ENCODE results near the gene AOC1.
"Not testable (repeated sequence)": the region's sequence is repeated elsewhere in the genome, so short reads cannot be mapped to it uniquely, and the experiment has no call there.

AOC1 gene

DNA sequence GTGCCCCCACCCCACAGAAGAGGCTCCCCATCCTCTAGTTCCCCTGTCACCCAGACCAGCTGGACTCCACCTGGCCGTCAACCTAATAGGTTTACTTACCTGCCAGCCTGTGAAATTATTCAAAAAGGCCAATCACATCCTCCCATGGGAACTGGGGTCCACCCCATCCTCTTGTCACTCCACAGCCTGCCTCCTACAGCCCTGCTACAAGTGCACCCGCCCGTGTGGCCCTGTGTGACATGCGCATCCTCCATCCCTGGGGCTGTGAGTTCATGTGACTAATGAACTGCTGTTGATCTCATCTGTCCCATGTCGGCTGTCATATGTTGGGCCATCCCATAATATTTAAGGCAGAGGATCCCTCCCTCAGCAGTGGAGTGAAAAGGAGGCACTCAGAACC, 39.4 kb downstream of the AOC1 start:
- DNase-seq (ENCODE audit: low spot score) (no peak), FAIRE-seq (no peak)

DNA sequence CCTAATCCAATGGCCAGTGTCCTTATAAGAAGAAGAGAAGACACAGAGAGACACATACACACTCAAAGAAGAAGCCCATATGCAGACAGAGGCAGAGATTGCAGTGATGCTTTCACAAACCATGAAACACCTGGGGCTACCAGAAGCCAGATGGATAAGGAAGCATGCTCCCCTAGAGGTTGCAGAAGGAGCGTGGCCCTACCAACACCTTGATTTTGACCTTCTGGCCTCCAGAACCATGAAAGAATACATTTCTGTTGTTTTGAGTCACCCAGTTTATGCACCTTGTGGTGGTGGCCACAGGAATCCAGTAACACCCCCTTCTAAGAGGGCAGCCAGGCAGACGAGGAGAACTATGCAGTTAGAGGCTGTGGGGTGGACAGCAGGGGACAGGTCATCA, 43.5 kb downstream of the AOC1 start:
- DNase-seq (ENCODE audit: low spot score) (no peak), FAIRE-seq (no peak)

DNA sequence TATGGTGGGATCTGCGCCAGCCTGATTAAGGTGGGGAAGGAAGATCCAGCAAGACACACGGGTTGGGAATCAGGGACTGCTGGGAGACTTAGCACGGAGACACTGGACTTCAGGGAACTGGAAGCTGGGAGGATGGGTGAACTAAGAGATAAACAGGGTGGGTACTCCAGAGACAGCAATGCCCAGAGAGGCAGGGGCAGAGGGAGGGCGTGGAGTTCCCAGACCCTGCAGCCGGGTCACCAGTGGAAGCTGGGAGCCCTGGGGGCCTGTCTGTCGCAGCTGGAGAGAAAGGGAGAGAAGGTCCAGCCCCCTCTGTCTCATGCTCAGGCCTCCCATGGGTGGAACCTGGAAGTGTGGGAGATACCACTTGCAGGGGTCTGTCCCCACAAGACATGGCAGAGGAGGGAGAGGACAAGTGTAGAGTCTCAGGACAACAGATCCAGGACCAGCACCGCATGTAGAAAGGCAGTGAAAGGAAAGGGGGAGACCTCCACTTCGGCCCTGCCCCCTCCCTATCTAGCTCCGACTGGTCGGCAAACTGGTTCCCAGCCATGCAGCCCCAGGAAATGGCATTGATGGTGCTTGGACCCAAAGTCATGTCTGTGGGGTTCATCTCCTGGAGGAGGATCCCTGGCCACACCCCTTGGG, 44.4 kb downstream of the AOC1 start:
- DNase-seq (ENCODE audit: low spot score) (no peak), FAIRE-seq (no peak)

DNA sequence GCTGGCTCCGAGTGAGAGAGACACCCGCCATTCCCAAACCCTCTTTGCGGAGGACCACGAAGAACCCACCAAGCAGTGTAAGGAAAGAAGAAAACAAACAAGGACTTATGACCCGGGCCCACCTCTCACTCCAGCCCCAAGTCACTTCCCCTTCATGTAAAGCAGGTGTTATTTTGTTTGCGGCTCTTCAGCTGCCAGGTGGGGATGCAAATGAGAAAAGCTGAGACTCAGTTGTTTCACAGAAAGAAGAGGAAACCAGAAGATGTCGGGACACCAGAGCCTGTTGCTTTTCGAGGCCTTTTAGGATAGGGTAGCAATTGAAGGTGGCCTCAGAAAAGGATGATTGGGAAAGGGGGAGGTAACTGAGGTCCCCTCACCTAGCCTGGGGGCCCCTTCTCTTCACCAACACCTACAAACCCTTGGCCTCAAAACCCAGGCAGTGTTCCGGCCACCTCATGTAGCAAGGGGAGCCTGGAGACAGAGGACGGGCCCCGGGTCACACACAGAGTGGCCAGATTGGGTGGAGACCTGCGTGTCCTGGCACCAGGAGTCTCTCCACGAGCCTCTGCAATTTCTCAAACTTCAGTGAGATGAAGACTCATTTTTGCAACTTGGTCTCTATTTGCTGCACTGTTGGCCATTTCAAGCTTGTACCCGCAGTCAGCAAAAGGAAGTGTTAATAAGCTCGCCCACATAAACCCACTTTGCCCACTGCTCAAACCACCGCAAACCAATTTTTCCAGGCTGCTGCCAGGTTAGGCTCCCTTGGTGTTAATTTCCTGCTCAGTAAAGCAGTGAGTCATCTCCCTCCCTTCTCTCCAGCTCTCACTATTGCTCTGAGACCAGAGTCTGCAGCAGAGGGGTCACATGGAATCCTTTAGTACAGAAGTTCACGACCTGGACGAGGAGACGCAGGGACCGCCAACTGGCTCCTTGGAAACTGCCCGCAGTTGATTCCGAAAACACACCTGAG, 45.5 kb downstream of the AOC1 start:
- FAIRE-seq: no peak

DNA sequence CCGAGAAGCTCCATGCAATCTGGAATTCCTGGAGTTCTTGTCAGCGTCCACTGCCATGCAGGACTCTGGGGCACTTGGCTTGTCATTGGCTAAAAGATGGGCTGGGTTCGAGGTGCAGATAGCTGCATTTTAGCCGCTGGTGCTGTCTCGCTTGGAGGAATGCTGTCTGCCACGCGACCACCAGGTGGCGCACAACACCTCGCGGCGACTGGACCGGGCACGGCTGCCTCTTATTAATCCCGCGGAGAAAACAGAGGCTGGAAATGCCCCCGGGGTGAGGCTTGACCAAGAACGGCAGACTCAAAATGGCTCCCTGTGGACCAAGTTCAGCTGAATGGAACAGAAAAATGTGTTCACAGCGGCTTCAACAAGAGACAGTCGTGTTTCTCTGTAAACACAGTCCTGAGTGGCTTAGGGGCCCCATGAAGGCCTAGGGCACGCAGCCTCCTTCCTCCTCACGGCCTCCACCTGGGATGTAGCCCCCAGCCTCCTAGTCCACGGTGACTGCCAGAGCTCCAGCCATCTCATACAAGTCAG, 46.2 kb downstream of the AOC1 start:
- DNase-seq (ENCODE audit: low spot score) (peak; percentile 28), FAIRE-seq (no peak)

More for the DNA sequence above, 45.5 kb downstream of the AOC1 start:
- no peak for DNase-seq (ENCODE audit: low spot score)

DNA sequence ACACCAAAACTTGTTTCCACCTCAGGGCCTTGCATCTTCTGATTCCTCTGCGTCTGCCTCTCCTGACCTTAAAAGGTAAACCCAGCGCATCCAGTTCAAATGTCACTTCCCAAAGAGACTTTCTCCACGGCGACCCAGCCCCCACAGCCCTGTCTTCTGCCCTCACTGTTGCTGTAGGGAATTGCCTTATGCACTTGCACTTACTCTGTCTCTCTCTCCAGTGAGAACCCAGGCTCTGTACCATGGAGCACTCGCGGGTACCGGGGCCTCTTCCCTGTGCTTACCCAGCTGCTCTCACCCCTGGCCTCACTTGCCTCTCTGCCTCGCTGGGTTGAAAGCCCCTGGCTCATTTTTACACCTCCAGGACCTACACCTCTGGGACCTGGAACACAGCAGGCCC, 48.4 kb downstream of the AOC1 start:
- DNase-seq (ENCODE audit: low spot score) (no peak), FAIRE-seq (no peak)

DNA sequence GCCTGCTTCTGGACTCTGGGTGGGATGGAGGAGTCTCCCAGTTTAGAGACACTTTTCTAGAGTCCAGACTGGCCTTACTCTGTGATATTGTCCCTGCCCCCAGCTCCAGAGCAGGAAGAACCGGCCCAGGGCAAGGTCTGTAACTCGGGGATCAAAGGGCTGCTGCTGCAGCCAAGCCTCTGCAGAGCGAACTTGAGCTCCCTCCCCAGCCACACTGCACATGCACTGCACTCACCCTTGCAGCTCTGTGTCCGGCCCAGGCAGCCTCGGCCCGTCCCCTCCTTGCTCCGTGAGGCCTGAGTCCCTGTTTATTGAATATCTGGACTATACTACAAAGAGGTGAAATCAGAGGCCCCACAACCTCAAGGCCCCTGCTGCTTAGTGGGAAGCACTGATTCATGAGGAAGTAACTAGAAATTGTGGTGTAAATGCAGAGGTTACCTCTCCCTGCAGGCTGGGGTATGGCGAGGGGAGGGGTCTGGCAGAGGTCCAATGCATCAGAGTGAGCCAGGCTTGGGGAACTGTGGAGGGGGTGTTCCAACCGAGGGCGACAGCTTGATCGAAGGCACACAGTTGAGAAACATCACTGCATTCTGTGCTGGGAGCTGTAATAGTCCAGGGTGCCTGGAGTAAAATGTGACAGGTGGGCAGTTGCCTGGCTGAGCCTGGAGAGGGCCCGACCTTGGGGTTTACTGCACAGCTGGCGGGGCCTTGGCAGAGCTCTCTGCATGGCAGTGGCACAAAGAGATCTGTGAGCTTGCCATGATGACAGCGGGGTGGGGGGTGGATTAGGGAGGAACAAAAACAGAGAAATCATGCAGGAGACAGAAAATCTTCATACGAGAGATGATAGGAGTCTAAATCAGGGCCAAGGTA, 49.1 kb downstream of the AOC1 start:
- no peak for DNase-seq (ENCODE audit: low spot score)
- FAIRE-seq: no peak

DNA sequence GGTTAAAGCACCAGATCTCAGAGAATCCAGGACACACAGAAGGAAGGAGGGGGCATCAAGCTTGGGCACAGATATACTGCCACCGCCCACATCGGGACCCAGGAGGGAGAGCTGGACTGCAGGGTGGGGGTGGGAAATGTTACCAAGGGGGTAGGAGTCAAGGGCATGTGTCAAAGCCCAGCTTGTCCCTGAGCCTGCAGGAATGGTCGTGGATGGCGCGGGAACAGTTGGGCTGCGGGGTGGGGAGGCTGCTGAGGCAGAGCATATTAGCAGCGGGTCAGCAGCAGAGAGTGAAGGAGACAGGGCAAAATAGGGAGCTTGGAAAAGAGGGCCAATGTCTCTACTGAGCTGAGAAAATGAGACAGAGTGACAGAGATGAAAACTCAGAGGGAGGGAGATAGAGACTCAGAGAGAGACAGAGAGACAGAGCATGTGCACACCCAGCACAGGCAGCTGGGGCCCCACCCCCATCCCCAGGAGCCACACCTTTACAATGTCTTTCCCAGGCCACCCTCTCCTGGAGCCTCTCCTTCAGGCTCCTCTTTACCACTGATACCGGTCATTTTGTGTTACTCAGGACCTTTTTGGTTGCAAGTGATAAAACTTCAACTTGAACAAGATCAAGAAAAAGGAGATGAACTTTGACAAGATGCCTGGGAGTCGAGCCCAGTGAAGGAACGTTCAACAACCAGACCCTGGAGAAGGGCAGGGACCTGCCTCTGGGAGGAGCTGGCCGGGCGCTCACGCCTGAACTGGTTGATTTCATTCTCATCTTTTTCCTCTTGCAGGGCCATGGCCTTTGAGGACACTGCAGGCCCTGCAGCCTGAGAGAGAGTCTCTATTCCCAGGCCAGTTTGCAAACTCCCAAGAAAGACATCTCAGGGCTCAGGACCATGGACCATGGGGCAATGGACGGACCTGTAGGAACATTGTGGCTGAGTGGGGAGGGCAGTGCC, 50.0 kb downstream of the AOC1 start:
- DNase-seq (ENCODE audit: low spot score): no peak
- no peak for FAIRE-seq

DNA sequence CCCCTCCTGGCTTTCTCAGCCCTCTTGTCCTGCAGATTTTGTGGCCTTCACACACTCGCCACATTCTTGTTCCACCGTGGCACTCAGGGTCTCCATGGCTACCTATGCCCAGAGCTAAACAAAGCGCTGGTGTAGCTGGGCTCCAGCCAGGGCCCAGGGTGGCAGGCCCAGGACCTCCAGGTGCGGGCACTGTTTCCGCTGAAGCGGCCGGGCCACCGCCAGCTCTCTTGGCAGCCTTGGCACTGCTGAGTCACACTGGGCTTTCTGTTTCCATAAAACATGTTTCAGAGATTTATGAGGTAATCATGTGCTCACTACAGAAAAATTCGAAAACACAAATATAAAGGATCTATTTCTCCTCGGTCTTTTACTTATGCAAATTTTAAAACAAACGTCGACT, 51.3 kb downstream of the AOC1 start:
- no peak for FAIRE-seq
- DNase-seq (ENCODE audit: low spot score): peak; percentile 57

DNA sequence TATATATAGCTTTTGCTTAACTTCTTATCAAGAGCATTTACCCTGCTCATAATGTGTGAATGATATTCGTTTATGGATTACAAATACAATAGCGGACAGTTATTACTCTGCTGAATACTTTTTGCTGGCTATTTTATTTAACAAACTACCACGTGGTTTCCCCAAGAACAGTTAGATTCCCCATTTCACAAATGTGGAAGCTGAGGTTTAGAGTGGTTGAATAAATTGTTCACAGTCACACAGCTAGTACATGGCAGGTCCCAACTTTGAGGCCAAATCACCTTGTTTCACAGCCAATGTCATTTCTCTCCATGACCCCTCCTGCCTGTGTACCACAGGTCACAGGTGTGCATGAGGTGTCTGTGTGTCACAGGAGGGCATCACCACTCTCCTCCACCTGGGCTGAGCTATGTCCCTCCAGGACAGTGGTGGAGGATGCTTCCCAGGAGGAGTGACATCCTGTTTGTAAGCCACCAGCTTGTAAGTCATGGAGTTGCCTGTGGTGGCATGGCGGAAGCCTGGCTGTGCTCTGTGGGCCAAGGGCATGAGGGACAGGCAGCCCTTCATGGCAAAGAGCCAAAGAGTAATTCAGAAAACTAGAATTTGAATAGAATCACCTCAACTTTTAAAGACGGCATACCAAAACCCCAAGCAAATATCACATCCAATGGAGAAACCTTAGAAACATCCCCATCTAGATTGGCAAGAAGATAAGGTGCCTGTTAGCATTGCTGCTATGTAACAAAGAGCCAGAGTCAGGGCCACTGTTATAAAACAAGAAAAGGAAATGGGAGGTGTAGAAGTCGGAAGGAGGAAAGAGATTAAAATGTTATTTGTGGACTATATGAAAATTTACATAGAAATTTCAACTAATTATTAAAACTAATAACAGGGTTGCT, 51.9 kb downstream of the AOC1 start:
- FAIRE-seq (no peak), DNase-seq (ENCODE audit: low spot score) (no peak)

DNA sequence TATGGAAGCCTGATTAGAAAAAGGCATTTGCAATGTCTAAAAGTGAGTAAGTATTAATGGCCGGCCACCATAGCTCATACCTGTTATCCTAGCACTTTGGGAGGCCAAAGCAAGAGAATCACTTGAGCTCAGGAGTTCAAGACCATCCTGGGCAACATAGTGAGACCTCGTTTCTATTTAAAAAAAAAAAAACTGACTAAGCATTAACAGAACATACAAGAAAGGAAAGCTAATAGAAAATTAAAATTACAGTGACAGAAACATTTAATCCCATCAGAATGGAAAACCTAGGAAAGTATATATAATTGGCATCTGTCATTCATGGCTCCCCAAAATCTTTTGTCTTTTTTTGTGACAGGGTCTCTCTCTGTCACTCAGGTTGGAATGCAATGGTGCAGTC, 55.9 kb downstream of the AOC1 start:
- no peak for FAIRE-seq
- DNase-seq (ENCODE audit: low spot score): no peak

DNA sequence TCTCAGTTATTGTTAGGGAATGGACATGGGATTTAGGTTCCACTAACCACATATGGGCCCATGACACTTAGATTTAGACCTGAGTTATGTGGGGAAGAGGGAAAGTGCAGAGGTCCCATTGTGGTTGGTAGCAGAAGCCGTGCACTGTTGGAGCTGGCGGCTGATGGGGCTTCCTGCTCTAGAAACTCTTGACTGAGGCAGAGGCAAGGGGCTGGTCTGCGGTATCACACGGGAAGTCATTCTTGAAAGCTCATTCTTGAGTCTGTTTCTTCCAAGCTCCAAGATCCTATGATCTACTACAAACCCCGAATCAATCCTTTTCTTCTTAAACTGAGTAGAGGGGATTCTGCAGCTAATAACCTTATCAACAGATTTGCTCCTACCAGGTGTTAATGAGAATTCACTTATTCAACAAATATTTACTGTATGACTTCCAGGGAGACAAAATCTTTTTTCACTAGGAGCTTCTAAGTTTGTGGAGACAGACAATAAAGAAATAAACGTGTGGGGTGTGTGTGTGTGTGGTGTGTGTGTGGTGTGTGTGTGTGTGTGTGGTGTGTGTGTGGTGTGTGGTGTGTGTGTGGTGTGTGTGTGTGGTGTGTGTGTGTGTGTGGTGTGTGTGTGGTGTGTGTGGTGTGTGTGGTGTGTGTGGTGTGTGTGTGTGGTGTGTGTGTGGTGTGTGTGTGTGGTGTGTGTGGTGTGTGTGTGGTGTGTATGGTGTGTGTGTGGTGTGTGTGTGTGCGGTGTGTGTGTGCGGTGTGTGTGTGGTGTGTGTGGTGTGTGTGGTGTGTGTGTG, 57.1 kb downstream of the AOC1 start:
- DNase-seq (ENCODE audit: low spot score): no peak

DNA sequence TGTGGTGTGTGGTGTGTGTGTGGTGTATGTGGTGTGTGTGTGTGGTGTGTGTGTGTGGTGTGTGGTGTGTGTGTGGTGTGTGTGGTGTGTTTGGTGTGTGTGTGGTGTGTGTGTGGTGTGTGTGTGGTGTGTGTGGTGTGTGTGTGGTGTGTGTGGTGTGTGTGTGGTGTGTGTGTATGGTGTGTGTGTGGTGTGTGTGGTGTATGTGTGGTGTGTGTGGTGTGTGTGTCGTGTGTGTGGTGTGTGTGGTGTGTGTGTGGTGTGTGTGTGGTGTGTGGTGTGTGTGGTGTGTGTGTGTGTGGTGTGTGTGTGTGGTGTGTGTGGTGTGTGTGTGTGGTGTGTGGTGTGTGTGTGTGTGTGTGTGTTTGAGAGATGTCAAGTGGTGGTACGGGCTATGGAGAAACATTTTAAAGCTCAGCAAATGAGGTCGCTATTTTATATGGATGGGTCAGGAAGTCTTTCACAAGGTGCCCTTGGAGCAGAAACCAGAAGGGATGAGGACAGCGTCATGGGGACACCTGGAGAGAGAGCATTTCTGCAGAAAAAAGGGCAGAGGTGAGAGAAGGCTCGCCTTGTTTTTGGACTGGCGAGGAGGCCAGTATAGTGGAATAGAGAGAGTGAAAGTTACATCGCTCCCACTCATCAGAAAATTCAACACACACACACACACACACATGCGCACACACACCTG, 58.1 kb downstream of the AOC1 start:
- FAIRE-seq; DNase-seq (ENCODE audit: low spot score): not testable (repeated sequence)

More for the DNA sequence above, 57.1 kb downstream of the AOC1 start:
- no peak for FAIRE-seq

DNA sequence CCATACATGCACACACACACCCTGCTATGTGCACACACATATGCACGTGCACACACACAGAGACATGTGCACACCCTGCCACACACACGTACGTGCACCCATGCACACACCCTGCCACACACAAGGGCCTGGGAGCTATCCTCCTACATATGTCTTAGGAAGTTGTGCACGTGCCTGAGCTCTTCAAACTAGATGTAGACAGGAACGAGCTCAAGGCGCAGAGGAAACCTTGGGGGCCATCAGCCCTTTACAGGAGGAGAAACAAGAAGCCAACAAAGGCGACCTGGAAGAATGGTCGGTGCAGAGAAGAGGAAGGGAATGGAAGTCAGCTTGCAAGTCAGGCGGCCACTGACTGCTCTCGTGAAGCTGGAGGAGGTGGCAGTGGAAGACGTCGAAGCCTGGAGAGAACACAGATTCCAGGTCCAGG, 58.7 kb downstream of the AOC1 start:
- DNase-seq (ENCODE audit: low spot score): no peak
- FAIRE-seq: no peak
